Renal pelvis (tissue), 4 donors: ENCODE measurements around the gene MYL4. TPM values are rescaled to one million over a fixed set of nuclear protein-coding genes. Genes with fewer than 3 reads are reported as not detected.
"Not testable (repeated sequence)": the region's sequence is repeated elsewhere in the genome, so short reads cannot be mapped to it uniquely, and the experiment has no call there.

Experiments used
- DNase-seq: peaks from one replicate; pipeline ENCODE4 v3.0.0-alpha.2; 2013
- polyA plus RNA-seq, 3 donors: library from polyadenylated mRNA; unstranded; fragments of 120-200 nt; gene quantifications; one replicate each; pipeline ENCODE4 v1.2.1, GENCODE V29; 2013; ENCODE audit not compliant: insufficient read length in 3 of 3

Gene MYL4
- polyA plus RNA-seq, 3 donors: 3.6 to 3.9 (median 3.9) TPM

GRCh38 chr17:47239967-47240651 lies 31.0 kb downstream of the MYL4 start:
- DNase-seq: no peak

GRCh38 chr17:47240806-47241205 lies 31.7 kb downstream of the MYL4 start:
- no peak for DNase-seq

- DNase-seq: no peak
These were observed 33.5 kb downstream of the MYL4 start for GRCh38 chr17:47242648-47243047.

GRCh38 chr17:47243737-47244598 lies 34.8 kb downstream of the MYL4 start:
- DNase-seq: no peak

GRCh38 chr17:47244697-47245096 lies 35.5 kb downstream of the MYL4 start:
- no peak for DNase-seq

- no peak for DNase-seq
These were observed 37.0 kb downstream of the MYL4 start for GRCh38 chr17:47246120-47246519.

- no peak for DNase-seq
These were observed 41.7 kb downstream of the MYL4 start for GRCh38 chr17:47250855-47251254.

GRCh38 chr17:47251421-47251940 lies 42.3 kb downstream of the MYL4 start:
- no peak for DNase-seq

- no peak for DNase-seq
These were observed 43.1 kb downstream of the MYL4 start for GRCh38 chr17:47252209-47252608.

GRCh38 chr17:47252766-47253512 lies 43.8 kb downstream of the MYL4 start:
- DNase-seq: no peak

GRCh38 chr17:47253541-47254402 lies 44.6 kb downstream of the MYL4 start, which contains the start of gene ITGB3:
Gene ITGB3, plus strand, starts transcription at chr17:47253827. Its CDS starts 35 bp downstream, at chr17:47253862.
- peak; percentile 66 for DNase-seq

GRCh38 chr17:47254403-47254943 lies 45.3 kb downstream of the MYL4 start:
- DNase-seq: no peak

GRCh38 chr17:47257651-47258339 lies 48.6 kb downstream of the MYL4 start:
- DNase-seq: no peak

GRCh38 chr17:47262586-47262985 lies 53.4 kb downstream of the MYL4 start:
- DNase-seq: no peak

GRCh38 chr17:47264166-47264565 lies 55.0 kb downstream of the MYL4 start:
- DNase-seq: no peak

- DNase-seq: no peak
These were observed 56.9 kb downstream of the MYL4 start for GRCh38 chr17:47265983-47266541.

- no peak for DNase-seq
These were observed 57.6 kb downstream of the MYL4 start for GRCh38 chr17:47266782-47267181.

GRCh38 chr17:47267354-47267828 lies 58.2 kb downstream of the MYL4 start:
- DNase-seq: no peak

- not testable (repeated sequence) for DNase-seq
These were observed 59.8 kb downstream of the MYL4 start for GRCh38 chr17:47268964-47269363.
